K562 treated with DMSO at 1 percent for 24 hours (cell line): ENCODE measurements around the gene NUDT6. TPM values are rescaled to one million over a fixed set of nuclear protein-coding genes. Genes with fewer than 3 reads are reported as not detected.

Experiments used
- total RNA-seq: library from RNA; unstranded; fragments of 300-600 nt; gene quantifications from 2 replicates; pipeline ENCODE4 v1.2.3, GENCODE V29; 2022; ENCODE audit warnings: low read depth; ENCODE audit not compliant: insufficient read depth

NUDT6 gene, protein sequence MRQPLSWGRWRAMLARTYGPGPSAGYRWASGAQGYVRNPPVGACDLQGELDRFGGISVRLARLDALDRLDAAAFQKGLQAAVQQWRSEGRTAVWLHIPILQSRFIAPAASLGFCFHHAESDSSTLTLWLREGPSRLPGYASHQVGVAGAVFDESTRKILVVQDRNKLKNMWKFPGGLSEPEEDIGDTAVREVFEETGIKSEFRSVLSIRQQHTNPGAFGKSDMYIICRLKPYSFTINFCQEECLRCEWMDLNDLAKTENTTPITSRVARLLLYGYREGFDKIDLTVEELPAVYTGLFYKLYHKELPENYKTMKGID
- total RNA-seq: 12.6 and 13.4 TPM in 2 replicates

GRCh38 chr4:122921971-122922876 is at the start of gene NUDT6:
Gene NUDT6, minus strand, starts transcription at chr4:122922597. Its CDS starts 25 bp downstream, at chr4:122922572.

Other genes with a start within 250 kb of the NUDT6 start
- 4.2 and 5.3 TPM in 2 replicates for gene BBS12, start 189.9 kb downstream of the NUDT6 start, total RNA-seq
- gene FGF2, start 95.8 kb downstream of the NUDT6 start, total RNA-seq: 6.2 and 9.5 TPM in 2 replicates